CD4-positive, alpha-beta T cell treated with Interferon gamma for 1 hour (primary cell): ENCODE data around the gene LDLRAD4.

Experiments
- DNase-seq: peaks from one replicate; pipeline ENCODE4 v3.0.0-alpha.2; 2020

The LDLRAD4 gene

GRCh38 chr18:13206301-13206700 lies 12.3 kb upstream of the LDLRAD4 start:
- no peak for DNase-seq

- no peak for DNase-seq
These were observed 11.3 kb upstream of the LDLRAD4 start for GRCh38 chr18:13207294-13207693.

GRCh38 chr18:13211534-13211933 lies 7.0 kb upstream of the LDLRAD4 start:
- no peak for DNase-seq

DNA sequence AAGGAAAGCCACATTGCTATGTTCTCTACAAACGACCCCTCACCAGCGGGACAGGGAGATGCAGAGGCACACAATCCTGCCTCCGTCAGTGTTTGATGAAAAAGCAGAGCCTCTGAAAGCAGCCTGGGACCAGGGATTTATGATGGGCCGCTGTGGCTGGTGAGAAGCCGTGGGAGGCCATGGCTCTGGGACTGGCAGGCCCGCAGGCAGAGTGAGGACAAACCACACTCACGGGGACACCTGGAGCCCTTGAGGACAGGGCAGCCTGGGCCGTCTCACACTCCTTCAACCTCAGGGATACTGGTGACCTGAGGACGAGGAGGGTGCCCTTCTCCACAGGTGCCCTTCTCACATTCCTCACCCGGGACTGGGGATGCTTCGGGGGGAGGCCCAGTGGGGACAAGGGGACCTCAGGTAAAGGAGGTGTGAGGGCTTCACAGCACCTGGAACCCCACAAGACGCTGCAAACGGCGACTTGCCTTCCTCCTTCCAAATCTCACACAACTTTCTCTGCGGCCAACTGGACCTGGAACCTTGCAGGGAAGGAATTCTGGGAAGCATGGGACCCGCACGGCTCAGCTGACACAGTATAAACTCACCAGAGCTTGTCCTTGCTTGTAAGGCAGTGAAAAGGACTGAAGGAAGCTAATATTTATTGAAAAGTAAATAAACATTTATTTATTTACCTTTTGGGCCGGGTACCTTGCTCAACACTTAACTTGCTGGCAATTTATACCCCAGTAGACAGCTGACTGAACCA lies 5.3 kb upstream of the LDLRAD4 start:
- no peak for DNase-seq

DNA sequence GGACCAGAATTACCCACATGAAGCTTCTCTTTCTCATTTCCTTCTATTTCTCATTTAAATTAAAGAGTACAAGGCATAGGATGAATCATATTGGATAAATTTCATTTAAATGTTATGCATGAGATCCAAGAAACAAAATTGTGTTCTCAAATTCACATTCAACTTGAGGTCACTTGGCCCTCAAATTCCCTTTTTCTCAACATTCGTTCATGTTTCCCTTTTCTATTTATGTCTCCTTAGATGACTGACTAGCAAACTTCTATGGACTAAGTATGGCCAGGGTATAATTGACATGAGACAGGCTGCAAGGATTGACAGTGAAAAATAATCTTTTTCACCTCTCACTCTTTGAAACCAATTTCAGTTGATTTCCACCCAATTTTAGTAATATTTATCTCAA lies 4.0 kb upstream of the LDLRAD4 start:
- no peak for DNase-seq

DNA sequence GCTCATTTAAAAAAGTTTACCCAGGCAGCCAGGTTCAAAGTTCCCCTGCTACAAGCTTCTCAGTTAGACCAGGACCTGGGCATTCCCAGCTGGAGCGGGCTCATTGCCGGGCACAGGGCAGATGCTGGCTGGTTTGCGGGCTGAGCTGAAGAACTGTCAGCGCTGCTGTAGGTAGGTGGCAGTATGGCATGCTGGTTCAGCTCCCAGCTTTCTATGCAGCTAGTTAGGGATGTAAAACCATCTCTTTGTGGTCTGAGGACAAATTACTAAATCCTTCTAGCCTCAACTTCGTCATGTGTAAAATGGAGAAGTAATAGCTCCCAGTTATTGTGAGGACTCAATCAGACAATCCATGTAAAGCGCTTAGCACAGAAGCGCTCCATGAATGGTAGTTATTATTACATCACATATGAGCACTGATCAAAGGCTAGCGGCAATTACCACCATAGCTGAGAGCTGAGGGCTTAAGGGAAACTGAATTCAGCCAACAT lies 2.4 kb upstream of the LDLRAD4 start:
- peak; percentile 58 for DNase-seq

GRCh38 chr18:13216711-13217465 lies 1.7 kb upstream of the LDLRAD4 start:
- peak; percentile 24 for DNase-seq

DNA sequence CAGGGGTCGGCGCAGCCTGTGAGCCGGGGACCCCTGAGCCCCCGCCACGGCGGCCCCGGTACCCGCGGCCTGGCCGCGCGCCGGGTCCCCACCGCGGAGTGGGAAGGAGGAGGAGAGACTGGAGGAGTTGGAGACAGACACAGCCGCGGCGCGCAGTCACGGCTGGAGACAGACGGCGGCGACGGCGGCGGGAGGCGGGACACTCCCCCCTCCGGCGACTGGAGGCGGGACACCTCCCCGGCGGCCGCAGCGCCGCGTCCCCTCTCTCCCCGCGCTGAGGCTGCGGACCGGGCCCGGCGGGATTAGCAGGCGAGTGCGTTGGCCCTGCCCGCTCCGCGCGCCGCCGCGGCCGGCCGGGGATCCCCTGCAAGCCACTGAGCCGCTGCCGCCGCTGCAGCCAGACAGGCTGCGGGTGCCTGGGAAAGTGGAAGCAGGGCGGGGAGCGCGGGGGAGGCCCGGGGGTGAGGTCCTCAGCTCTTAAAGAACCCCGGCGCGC lies 1.0 kb upstream of the LDLRAD4 start:
- DNase-seq: peak; percentile 53

DNA sequence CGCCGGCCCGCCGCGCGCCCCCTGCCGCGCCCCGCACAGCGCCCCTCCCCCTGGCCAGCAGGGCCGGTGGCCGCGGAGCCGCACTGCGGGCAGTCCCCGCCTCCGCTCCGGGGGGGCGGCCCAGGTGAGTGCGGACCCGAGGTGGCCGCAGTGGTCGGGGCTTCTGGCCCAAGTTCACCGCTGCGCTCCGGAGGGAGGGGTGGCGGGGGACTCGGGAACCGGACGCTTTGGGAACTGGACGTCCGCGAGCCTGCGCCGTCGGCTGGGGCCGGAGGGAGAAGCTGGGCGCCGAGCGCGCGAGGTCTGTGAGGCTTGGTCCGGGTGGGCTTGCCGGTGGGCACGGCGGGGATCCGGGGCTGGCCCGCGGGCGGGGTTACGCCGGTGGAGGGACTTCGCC lies 591 bp upstream of the LDLRAD4 start:
- no peak for DNase-seq

DNA sequence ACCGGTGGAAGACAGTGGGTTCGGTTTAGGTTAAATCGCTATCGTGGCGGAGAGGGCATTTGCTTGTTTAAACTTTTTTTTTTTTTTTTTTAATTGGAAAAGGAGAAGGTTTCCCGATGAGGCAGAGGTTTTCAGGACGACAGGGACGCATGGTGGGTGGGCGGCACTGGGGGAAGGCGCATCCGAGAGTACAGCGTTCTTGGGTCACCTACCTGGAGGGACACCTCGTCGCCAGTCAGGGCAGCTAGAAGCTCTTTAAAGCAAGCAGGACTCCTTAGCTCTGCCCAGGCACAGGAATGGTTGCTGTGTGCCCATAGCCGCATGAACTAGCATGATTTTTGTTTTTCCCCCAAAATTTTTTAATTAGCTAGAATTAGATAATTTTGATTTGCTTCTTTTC lies 437 bp downstream of the LDLRAD4 start:
- no peak for DNase-seq

GRCh38 chr18:13219593-13220159 lies 1.1 kb downstream of the LDLRAD4 start:
- DNase-seq: no peak

DNA sequence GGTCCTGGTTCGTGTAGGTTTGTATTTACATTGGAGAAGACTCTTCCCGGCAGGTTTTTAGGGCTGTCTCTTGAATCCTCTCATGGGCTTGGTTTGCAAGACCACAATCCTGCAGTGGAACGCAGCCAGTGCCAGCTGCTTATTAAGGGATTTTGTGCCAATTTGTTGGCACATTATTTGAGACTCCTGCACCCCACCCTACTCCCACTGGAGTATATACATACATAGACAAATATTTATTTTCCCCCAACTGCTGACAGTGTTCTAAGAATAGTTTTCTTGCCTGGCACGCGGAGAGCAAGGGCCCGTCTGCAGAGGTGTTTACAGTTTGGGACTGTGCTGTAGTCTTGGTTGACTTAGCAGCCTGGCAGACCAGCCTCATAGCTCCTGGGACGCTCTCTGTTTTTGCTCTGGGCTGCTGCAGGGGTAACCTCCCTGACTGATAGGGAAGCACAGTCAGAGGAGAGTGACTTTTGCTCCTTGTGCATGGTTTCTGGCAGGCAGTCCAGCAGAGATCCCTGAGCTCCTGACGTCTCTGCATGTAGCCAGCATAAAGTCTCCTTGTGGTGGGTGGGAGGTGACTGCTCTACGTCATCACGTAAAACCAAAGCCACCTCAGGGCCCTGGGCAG lies 1.9 kb downstream of the LDLRAD4 start:
- no peak for DNase-seq

DNA sequence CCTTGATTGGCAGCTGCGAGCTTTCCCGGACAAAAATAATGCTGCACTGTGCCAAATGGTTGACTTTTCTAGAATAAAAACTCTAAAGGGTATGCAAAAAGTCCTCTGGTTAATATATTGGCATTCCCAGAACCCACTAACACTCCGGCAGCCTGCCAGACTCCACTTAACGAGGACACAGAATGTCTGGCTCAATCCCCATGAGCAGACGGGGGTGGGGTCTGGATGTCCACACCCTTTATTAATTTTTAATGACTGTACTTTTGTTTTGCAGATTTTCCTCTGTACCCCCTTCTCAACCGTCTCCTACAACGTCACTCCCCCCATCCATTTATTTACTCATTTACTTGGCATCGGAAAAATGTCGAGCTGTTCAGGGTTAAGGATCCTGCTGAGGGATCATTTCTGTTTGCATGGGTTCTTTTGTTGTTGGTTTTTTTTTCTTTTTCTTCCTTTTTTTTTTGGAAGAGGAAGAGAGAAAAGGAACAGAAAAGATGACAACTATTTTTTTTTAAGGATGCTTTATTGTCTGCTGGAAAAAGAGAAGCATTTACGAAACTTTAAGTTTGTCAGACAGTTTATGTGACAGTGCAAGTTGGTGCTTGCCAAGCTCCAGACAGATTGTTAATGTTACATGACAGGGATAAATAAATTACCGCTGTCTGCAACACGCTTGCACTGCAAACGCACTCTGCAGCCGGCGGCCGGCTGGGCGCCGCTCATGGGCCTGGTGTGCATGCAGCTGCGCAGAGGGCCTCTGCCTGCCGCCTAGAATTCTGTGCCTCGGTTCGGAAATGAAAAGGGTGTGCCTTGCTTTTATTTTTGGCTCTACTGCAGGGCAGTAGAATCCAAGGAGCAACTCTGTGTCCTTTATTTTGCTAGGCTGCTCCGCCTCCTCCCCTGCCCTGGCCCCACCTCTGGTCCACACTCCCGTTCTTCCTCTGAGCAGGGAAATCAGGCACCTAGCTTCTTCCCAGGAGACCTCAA lies 3.6 kb downstream of the LDLRAD4 start:
- no peak for DNase-seq

- no peak for DNase-seq
These were observed 4.3 kb downstream of the LDLRAD4 start for GRCh38 chr18:13222856-13223281.

- DNase-seq: no peak
These were observed 5.0 kb downstream of the LDLRAD4 start for GRCh38 chr18:13223311-13224143.

- no peak for DNase-seq
These were observed 6.7 kb downstream of the LDLRAD4 start for GRCh38 chr18:13225261-13225660.

DNA sequence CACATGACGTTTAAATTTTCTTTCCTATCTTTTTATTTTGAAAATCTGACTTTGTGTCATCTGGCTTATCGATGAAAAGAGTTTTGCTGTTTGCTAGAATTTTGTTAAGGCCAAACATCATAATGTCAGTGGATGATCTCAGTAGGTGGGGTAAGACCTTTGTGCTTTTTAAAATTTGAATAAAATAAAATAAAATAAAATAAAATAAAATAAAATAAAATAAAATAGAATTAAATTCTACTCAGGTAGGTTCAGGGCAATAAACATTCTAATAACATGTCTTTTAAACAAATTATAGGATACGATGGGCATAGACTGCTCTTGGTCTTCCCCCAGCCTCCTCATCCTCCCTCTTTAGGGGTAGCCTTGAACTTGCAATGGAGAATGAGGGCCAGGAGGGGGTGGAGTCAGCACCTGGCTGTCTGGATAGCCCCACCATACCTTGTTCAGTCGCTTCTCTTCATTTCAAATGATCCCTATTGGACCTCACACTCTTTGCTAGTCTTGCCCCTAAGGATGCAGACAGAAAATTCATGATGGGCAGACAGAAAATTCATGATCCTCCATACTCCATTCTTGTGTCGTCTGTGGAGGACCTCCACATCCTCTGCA lies 8.1 kb downstream of the LDLRAD4 start:
- no peak for DNase-seq

DNA sequence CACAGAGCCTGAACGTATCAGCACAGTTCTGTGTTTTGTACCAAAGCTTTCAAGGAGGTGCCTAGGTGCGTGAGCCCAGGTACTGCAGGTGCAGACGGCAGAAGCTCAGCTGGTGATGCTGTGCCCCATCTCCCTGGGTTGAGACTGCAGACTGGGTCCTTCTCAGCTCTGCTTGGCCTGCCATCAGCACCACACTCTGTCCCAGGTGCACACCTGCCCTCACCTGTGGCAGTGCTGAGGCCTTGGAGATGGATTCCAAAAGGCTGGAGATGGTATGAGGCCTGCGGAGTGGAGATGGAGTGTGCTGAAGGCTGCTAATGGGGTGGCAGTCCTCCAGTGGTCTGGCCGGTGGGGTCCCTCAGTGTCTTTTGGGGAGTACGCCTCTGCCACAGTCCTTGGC lies 9.3 kb downstream of the LDLRAD4 start:
- DNase-seq: no peak

GRCh38 chr18:13229001-13229671 lies 10.6 kb downstream of the LDLRAD4 start:
- no peak for DNase-seq

DNA sequence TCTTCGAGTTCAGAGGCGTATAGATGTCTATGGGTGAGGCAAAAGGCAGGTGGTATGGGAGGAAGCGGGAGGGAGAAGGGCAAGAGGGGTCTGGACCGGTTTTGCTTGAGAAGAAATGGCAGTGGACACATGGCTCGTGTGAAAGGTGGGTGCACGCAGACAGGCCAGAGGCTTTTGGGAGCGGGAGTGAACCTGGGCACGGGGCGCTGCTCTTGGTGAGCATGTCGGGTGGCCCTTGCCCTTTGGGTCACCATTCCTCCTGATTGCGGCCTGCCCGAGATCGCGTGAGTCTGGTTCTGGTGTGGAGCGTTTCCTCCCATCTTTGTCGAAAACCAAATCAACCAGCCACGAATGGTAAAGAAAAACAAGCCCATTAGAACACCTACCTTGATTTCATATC lies 12.6 kb downstream of the LDLRAD4 start:
- DNase-seq: no peak
